Smooth muscle cell of the brain vasculature (primary cell): Measurements from ENCODE around the gene PJVK.
"Not testable (repeated sequence)": the region's sequence is repeated elsewhere in the genome, so short reads cannot be mapped to it uniquely, and the experiment has no call there.

Source experiments
- DNase-seq: peaks from one replicate; pipeline ENCODE4 v3.0.0-alpha.2; 2012; ENCODE audit warnings: low read depth, low spot score

The PJVK gene

GRCh38 chr2:178450774-178451525, at the start of gene PJVK, which contains the start of gene PRKRA:
Gene PJVK, plus strand, starts transcription at chr2:178451378. Its CDS starts 2,032 bp downstream, at chr2:178453410.
Gene PRKRA, minus strand, starts transcription at chr2:178451175. Its CDS starts 145 bp downstream, at chr2:178451030.
- DNase-seq, result peak; percentile 95

DNA sequence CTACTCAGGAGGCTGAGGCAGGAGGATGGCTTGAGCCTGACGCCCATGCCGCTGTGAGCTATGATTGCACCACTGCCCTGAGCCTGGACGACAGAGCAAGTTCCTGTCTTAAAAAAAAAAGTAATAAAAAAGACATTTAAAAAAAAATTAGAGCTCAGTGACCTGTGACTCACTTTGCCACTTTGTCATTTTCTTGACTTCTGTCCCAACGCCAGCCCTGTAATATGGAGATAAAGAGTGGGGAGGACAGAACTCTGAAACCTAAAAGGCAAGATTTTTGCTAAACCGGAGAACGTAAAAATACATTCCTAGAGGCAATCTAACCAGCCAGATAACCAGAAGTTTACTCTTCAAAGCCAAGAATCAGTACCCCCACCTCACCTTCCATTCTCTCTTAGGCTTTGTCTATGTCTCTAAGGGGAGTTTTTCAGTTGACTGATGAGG, 49.2 kb upstream of the PJVK start:
- no peak for DNase-seq

DNA sequence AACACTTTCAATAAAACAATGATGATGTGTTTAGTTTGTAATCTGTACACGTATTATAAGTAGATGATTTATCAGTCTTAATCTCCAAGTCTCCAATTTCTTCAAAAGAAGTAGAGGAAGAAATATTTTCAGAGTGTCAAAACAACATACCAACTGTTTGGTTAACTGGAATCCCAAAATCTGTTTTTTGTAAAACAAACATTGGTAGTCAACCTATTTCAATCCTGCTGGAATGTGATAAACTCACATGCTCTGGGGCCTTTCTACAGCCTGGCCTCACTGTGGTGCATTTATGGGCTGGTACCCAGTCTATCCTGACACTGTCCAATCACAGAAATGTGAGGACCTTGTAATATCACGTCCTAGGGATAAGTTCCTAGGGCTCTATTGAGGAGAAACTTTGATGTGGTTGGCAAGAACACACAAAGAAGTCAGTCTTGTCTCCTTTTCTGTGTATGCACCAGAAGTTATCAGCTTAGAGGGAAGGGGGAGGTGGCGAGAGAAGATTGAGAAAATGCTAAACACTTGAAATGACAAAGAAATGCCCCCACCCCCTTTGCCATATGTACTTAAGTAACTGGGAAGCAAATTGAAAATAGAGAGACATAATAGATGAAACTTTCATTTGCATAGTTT, 47.4 kb upstream of the PJVK start:
- no peak for DNase-seq

- DNase-seq, result no peak
These were observed 46.8 kb upstream of the PJVK start for GRCh38 chr2:178404368-178404767.

DNA sequence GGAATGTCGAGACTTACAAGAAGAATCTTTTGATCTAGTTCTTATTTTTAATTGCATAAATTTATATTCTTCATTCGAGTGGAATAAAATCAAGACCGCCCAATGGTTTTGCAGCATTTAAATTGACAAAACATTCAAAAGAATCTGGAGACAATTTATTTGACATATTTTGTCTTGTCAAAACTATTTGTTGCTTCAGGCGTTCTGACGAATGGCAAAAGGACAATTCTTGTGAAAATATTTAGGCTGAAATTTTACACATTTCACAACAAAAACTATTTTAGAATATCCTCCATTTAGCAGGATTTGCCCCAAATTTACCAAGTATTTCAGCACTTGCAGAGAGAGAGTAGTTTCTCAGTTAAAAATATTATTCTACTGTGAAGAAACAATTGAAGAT, 41.9 kb upstream of the PJVK start:
- no peak for DNase-seq

DNA sequence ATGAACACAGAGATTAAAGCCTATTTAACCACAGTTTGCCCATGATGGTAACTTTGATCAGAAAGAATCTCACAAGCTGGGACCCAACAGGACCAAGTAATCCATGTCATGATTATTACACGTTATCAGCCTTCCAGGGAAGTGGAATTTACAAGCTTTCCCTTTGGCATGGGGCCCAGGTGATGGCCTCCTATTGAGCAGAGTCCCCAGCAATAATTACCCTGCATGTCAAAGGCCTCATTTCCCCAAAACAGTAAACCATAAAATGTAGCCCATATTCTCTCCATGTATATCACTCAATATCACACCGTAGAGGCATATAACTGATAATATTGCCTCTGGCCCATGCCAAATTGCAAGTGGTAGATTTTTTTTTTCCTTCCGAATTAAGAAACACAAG, 39.1 kb upstream of the PJVK start:
- DNase-seq, result no peak

DNA sequence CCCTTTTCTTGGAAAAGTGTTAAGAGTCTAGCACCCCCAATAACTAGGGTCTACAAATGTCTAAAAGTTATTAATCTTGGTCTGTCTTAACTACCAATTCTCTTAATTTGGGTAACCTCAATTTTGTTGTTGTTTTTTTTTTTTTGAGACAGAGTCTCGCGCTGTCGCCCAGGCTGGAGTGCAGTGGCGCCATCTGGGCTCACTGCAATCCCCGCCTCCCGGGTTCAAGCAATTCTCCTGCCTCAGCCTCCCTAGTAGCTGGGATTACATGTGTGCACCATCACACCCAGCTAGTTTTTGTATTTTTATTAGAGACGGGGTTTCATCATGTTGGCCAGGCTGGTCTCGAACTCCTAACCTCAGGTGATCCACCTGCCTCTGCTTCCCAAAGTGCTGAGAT, 38.7 kb upstream of the PJVK start:
- DNase-seq, result not testable (repeated sequence)

DNA sequence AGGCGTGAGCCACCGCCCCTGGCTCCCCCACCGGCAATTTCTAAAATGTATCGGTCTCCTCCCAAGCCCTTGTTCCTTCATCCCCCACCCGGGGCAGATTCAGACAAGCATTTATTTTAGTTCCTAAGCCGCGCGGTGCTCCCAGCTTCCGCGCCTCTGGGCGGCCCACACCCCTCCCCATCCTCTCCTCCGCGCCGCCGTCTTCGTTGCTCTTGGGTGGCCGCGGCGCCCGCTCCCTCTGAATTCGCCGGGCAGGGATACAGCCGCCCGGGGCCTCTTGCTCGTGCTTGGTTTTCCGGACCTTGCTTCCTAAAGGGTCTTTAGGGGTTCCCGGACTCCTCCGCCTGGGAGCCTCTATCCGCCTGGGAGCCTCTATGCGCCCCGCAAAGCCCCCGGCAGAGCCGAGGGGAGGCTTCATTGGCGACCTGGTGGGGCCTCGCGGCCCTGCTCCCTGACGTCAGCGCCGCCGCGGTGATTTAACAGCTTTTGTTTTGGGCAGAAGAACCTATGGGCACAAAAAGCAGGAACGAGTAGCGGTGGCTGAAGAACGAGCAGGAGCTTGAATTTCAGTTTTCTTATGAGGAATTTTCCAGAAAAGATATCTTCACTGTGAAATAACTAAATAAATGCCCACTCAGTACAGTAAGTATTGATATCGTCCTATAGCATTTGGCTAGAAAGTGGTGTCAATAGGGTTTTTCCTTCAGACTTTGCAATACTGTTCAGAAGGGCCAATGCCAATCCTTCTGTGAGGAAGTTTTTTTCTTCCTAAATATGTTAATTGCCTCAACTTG, 37.5 kb upstream of the PJVK start:
- DNase-seq, result no peak

GRCh38 chr2:178414266-178415247, 36.6 kb upstream of the PJVK start:
- DNase-seq, result peak; percentile 89

GRCh38 chr2:178415979-178416378, 35.2 kb upstream of the PJVK start:
- no peak for DNase-seq

- DNase-seq, result no peak
These were observed 33.3 kb upstream of the PJVK start for GRCh38 chr2:178417916-178418315.

- no peak for DNase-seq
These were observed 32.8 kb upstream of the PJVK start for GRCh38 chr2:178418426-178418825.

DNA sequence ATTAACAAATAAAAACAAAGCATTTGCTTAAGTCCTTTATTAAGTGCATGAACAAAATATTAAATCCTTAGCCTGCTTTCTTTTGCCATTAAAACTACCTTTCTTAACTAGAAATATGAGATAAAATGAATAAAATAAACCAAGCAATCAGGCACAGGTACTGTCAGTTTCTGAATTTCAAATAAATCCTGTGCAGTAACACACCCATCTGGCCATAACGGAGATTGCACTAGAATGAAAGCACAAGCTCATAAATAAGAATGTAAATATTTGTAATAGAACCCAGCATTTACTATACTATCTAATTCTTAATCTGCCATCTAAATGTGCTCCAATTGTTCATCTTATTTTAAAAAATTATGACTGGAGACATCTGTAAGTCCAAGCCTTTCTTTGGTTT, 32.1 kb upstream of the PJVK start:
- no peak for DNase-seq

DNA sequence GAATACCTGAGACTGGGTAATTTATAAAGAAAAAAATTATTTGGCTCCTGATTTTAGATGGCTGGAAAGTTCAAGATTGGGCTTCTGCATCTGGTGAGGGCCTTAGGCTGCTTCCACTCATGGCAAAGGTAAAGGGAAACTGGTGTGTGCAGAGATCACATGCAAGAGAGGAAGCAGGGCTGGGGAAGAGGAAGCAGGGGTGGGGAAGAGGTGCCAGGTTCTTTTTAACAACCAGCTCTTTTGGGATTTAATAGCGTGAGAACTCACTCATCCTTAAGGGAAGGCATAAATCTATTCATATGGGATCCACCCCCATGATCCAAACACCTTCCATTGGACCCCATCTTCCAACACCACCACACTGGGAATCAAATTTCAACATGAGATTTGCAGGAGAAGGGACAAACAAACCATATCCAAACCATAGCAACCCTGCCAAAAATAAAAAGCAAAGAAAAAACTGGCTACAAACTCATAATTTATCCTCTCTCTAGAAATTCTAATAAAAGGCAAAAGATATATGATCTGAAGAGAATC, 30.6 kb upstream of the PJVK start:
- DNase-seq, result no peak

DNA sequence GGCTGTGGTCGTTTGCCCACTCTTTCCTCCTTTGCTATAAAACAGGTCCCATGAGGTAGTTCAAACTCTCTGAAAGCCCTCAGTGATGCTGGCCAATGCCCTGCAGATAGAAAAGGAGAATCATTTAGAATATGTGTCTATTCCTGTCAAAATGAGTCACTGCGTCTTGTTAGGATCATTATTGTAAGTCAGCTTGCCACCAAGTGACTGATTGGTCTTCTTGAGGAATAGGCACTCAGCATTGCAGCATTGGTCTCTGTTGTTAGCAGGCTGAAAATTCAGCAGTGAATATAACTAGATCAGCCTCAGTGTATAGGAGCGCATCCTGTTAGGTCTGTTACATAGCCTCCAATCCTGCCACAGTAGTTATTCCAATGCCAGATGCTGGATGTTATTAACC, 29.1 kb upstream of the PJVK start:
- DNase-seq, result no peak

DNA sequence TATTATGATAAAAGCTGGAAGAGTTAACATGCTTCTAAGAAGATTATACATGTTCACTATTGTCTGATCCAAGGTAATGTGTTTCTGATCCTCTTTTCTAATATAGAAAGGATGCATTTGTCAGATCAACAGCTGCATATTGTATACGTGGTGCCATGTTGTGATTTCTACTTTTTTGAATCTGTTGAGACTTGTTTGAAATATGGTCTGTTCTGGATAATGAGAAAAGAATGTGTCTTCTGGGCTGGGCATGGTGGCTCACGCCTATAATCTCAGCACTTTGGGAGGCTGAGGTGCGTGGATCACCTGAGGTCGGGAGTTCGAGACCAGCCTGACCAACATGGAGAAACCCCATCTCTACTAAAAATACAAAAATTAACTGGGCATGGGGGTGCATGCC, 27.4 kb upstream of the PJVK start:
- not testable (repeated sequence) for DNase-seq

DNA sequence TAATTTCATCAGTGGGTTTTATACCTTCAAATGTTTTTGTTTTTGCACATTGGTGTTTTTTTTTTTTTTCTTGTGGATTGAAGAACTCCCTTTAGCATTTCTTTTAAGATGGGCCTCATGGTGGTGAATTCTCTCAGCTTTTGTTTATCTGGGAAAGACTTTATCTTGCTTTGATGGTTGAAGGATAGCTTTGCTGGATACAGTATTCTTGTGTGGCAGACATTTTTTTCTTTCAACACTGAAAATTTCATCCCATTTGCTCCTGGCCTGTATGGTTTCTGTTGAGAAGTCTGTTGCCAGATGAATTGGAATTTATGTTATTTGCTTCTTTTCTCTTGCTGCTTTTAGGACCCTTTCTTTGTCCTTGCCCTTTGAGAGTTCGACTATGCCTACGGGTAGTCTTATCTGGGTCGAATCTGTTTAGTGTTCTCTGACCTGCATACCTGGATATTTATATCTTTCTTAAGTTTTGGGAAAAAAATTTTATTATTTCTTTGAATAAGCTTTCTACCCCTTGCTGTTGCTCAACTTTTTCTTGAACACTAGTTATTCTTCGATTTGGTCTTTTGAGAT, 25.8 kb upstream of the PJVK start:
- DNase-seq, result no peak

DNA sequence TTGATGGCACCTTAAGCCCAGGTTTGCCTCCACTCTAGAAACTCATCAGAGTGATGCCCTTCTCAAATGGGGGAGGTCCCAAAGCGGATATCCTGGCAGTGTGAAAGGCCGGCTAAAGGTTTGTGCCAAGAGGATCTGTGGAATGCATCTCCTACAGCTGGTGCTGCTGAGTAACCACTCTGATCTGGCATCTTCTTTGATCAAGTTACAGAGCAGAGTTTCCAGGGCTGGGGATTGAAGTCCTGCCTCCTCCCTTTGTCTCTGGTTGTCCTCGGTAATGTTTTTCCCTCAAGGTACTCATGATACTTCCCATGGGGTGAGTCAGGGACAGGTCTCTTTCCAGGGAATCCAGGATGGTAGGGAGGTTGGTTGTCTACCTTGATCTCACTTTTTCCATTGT, 24.8 kb upstream of the PJVK start:
- no peak for DNase-seq

GRCh38 chr2:178427458-178427857, 23.7 kb upstream of the PJVK start:
- DNase-seq, result no peak

- no peak for DNase-seq
These were observed 22.8 kb upstream of the PJVK start for GRCh38 chr2:178428396-178428806.

DNA sequence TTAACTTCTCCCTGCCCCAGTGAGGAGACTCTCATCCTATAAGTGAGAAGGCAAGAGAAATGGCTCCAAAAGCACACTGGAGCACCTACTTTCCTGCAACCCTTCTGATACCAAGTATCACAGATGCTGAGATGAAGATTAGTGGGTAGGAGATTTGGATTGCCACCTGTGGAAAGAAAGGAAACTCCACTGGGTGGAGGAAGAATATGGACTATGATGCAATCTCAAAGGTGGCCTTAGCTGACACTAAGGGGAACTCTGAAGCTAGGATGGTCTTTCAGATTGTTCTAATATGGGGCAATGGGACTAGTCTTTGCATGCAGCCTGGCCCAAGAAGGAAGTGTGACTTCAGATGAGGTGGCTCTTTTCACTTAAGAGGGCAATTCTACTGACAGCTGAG, 21.8 kb upstream of the PJVK start:
- no peak for DNase-seq
